Endothelial cell of umbilical vein (primary cell): ENCODE measurements around the gene MRPL14. TPM values are rescaled to one million over a fixed set of nuclear protein-coding genes. Genes with fewer than 3 reads are reported as not detected.

Experiments
- BruUV-seq: library from RNA; stranded (reverse); fragments of 400-500 nt; replicated peaks from 2 replicates; lab custom pipeline; 2021; lab: Mats Ljungman, UMichigan
- CTCF ChIA-PET: fragments of 300-600, 350-600 bp; sonication (Branson Sonifier 250); formaldehyde crosslinking; loops from one replicate; lab custom pipeline; 2021; ENCODE audit warnings: antibody characterized with exemption, inconsistent platforms; lab: Charles Lee
- POLR2A ChIA-PET: fragments of 300-600, 350-600 bp; sonication (Branson Sonifier 250); formaldehyde crosslinking; loops from one replicate; lab custom pipeline; 2021; ENCODE audit warnings: antibody characterized with exemption, inconsistent platforms; lab: Charles Lee
- DNase-seq: peaks from one replicate; pipeline ENCODE4 v3.0.0-alpha.2; 2011; ENCODE audit warnings: low read depth, low spot score
- FAIRE-seq: peaks from 2 replicates; lab custom pipeline; 2011; peaks lifted over from hg19 to GRCh38; lab: Jason Lieb, UNC
- H2AFZ ChIP-seq: 2 replicates; pipeline ENCODE4 v1.6.0; 2012; ENCODE audit warnings: low read depth, low read length, control low read depth, inconsistent platforms
- H3K27ac ChIP-seq: 2 replicates; pipeline ENCODE4 v1.5.1; 2011; ENCODE audit warnings: low read depth, mild to moderate bottlenecking, control low read depth, low read length, moderate library complexity; ENCODE audit not compliant: insufficient read depth
- H3K27me3 ChIP-seq, 2 experiments: 2 replicates each; pipeline versions ENCODE4 v1.6.0 to v1.6.1; 2011; ENCODE audit warnings: low read length in 2 of 2, mixed read lengths in 1 of 2; ENCODE audit not compliant: control insufficient read depth in 2 of 2, insufficient read depth in 2 of 2
- H3K36me3 ChIP-seq, 2 experiments: 2 replicates in 1 of 2; 3 replicates in 1 of 2; pipeline ENCODE4 v1.5.1; 2011; ENCODE audit warnings: low read length in 2 of 2, mild to moderate bottlenecking in 1 of 2, moderate library complexity in 1 of 2; ENCODE audit not compliant: control insufficient read depth in 2 of 2, insufficient read depth in 2 of 2; ENCODE audit errors: extremely low read depth in 1 of 2
- H3K4me1 ChIP-seq: 3 replicates; pipeline ENCODE4 v1.5.1; 2011; ENCODE audit warnings: mild to moderate bottlenecking, low read length; ENCODE audit not compliant: control insufficient read depth, insufficient read depth; ENCODE audit errors: extremely low read depth
- H3K4me2 ChIP-seq: 2 replicates; pipeline ENCODE4 v1.6.1; 2011; ENCODE audit warnings: low read length, control low read depth, mixed read lengths; ENCODE audit not compliant: insufficient read depth
- H3K4me3 ChIP-seq, 3 experiments: fragments of 200-600 bp in 1 of 3; sonication (generic), shearing (Covaris generic) in 1 of 3; replicated peaks in 1 of 3; 2 replicates each; pipeline ENCODE4 v1.5.1; 2011 to 2016; ENCODE audit warnings: control low read depth in 3 of 3, low read length in 3 of 3, mild to moderate bottlenecking in 2 of 3, inconsistent platforms in 1 of 3, low read depth in 1 of 3, moderate library complexity in 1 of 3; ENCODE audit not compliant: insufficient read depth in 1 of 3
- H3K79me2 ChIP-seq: 2 replicates; pipeline ENCODE4 v1.6.0; 2012; ENCODE audit warnings: low read length, inconsistent platforms; ENCODE audit not compliant: control insufficient read depth, insufficient read depth
- H3K9ac ChIP-seq: replicated peaks from 2 replicates; pipeline ENCODE3; 2011; ENCODE audit warnings: low read length, control low read depth; ENCODE audit not compliant: insufficient read depth; ENCODE audit errors: extremely low read depth
- H3K9me1 ChIP-seq: replicated peaks from 3 replicates; pipeline ENCODE4 v1.6.0; 2011; ENCODE audit warnings: mild to moderate bottlenecking, low read length; ENCODE audit not compliant: control insufficient read depth, insufficient read depth; ENCODE audit errors: extremely low read depth
- H3K9me3 ChIP-seq: replicated peaks from 2 replicates; pipeline ENCODE4 v1.5.1; 2012; ENCODE audit warnings: low read length, inconsistent platforms; ENCODE audit not compliant: control insufficient read depth, insufficient read depth
- H4K20me1 ChIP-seq: replicated peaks from 2 replicates; pipeline ENCODE3; 2011; ENCODE audit warnings: mild to moderate bottlenecking, low read length; ENCODE audit not compliant: control insufficient read depth, insufficient read depth; ENCODE audit errors: extremely low read depth
- CTCF ChIP-seq, 2 donors: IDR thresholded peaks; 1 replicate in 1 of 2; 2 replicates in 1 of 2; pipeline ENCODE4 v1.5.1; 2011; ENCODE audit warnings: low read length in 2 of 2, mild to moderate bottlenecking in 2 of 2, moderate library complexity in 2 of 2, control low read depth in 1 of 2, inconsistent platforms in 1 of 2, low read depth in 1 of 2; ENCODE audit not compliant: insufficient read depth in 1 of 2; ENCODE audit errors: extremely low read depth in 1 of 2
- EZH2 ChIP-seq: IDR thresholded peaks from 2 replicates; pipeline ENCODE4 v1.6.1; 2012; ENCODE audit warnings: borderline replicate concordance, low read depth, mild to moderate bottlenecking, moderate library complexity, low read length, inconsistent platforms; ENCODE audit not compliant: severe bottlenecking
- FOS ChIP-seq: IDR thresholded peaks from 2 replicates; pipeline ENCODE4 v1.6.1; 2011; ENCODE audit warnings: mild to moderate bottlenecking, low read length, moderate library complexity, borderline replicate concordance; ENCODE audit not compliant: insufficient read depth
- GATA2 ChIP-seq: IDR thresholded peaks from 2 replicates; pipeline ENCODE4 v1.7.0; 2011; ENCODE audit warnings: low read depth, mild to moderate bottlenecking, moderate library complexity, mixed read lengths, low read length; ENCODE audit not compliant: insufficient read length, insufficient read depth
- JUN ChIP-seq: IDR thresholded peaks from 2 replicates; pipeline ENCODE4 v1.6.1; 2011; ENCODE audit warnings: borderline replicate concordance, low read depth; ENCODE audit not compliant: insufficient read length, insufficient read depth
- MAX ChIP-seq: IDR thresholded peaks from 2 replicates; pipeline ENCODE4 v1.6.1; 2011; ENCODE audit not compliant: insufficient read depth, insufficient read length
- MYC ChIP-seq: IDR thresholded peaks from one replicate; pipeline ENCODE4 v1.6.1; 2011; ENCODE audit warnings: mild to moderate bottlenecking, low read depth, low read length
- POLR2A ChIP-seq: IDR thresholded peaks from 2 replicates; pipeline ENCODE4 v1.6.1; 2012; ENCODE audit warnings: low read depth, mild to moderate bottlenecking, control low read depth, low read length
- POLR2AphosphoS5 ChIP-seq: IDR thresholded peaks from 2 replicates; pipeline ENCODE4 v1.6.1; 2012; ENCODE audit warnings: low read depth, mild to moderate bottlenecking, control low read depth, low read length, moderate library complexity; ENCODE audit not compliant: insufficient read depth
- dilution Hi-C: fragments of 300-500 bp; cut with MboI; formaldehyde crosslinking; loops from one replicate; pipeline ENCODE4 v1.15.0; 2019; ENCODE audit warnings: low sequenced_read_pairs; ENCODE audit not compliant: extremely low pct_ligation_motif_present
- intact Hi-C: fragments of 100-400 bp; cut with micrococcal nuclease; formaldehyde crosslinking; loops from one replicate; pipeline ENCODE4 v1.10.0; 2022
- polyA plus RNA-seq, 4 experiments: library from polyadenylated mRNA; depleted of rRNA in 3 of 4; stranded (reverse) in 3 of 4; unstranded in 1 of 4; fragments of >200 nt; gene quantifications; 2 replicates each; pipeline versions ENCODE4 v1.2.1 to v1.2.3, GENCODE V29; 2011 to 2012; ENCODE audit warnings: missing spikeins in 1 of 4
- total RNA-seq: library from RNA; stranded (reverse); gene quantifications from 2 replicates; pipeline ENCODE4 v1.2.3, GENCODE V29; 2021

MRPL14 gene
- total and polyA plus RNA-seq, 2 donors (not counting 3 experiments of a cell fraction or from before 2014, with no cell fraction given), result 68.1 to 103 TPM

DNA sequence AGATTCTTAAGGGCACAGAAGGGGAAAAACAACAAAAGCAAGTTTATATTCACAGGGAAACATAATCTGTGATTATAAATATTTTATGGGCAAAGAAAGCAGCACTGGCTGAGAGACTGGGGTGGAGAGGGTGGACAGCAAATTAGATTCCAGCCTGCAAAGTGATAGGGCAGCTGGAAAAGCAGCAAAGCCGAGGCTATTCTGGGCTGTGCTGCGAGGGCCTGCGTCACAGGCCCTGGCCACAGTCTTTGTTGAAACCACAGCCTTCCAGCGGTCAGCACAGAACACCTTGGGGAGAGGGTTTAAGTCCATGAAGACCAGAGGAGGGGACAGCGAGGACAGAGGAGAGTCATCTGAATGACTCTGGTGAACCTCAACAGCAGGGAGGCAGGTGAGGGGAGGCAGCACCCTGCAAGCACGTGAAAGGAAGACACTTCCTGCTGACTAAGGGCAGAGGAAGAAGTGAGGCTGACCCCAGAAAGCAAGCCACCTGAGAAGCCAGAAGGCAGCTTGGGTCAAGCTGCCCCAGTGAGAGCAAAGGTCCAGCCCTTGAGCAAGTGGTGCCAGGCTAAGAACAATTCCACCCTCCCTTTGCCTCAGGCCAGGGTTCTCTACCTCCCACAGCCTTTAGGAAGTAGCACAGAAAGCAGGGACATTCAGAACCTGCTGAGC is 17.1 kb downstream of the MRPL14 start:
- Histone ChIP-seq H3K4me1 (peaks cover 21% of the 10 kb centered on the region), H3K79me2 (peaks cover 2% of the 10 kb centered on the region), H3K4me3 (no peak overlapping the region), H3K27ac (no peak overlapping the region), H2AFZ (no peak overlapping the region), H3K27me3 (no peaks in the 10 kb centered on the region), H4K20me1 (no peaks in the 10 kb centered on the region), H3K9me3 (no peaks in the 10 kb centered on the region), H3K9me1 (no peaks in the 10 kb centered on the region), H3K36me3 (peaks cover 5 to 27% of the 10 kb centered on the region in 2 experiments), H3K4me2 (no peak overlapping the region), H3K9ac (no peak overlapping the region)
- dilution Hi-C loops, result no loop called here
- DNase-seq, result no peak
- CTCF ChIA-PET, result interaction anchor here (1.2 to 4.0 kb wide), 4 partner anchors 10 to 40 kb away, joined by 3 to 28 read pairs (median 15); no protein-coding TSS in a partner anchor
- no TSS peak for BruUV-seq
- intact Hi-C loops, result no loop called here
- FAIRE-seq, result no peak
- TF ChIP-seq GATA2, result no peak
- no peak for TF ChIP-seq MAX
- no peak for TF ChIP-seq MYC
- TF ChIP-seq JUN, result no peak
- TF ChIP-seq CTCF (IDR thresholded peaks at IDR 0.05; ENCODE audit: extremely low read depth in 1 of 2, insufficient read depth in 1 of 2, low read depth in 1 of 2, low read length in 2 of 2), result no peak
- no peak for TF ChIP-seq POLR2A
- no peak for TF ChIP-seq FOS
- TF ChIP-seq EZH2, result no peak
- TF ChIP-seq POLR2AphosphoS5, result no peak
- POLR2A ChIA-PET, result no interaction called here
